ENCODE results near the gene AK1.

AK1 gene

DNA sequence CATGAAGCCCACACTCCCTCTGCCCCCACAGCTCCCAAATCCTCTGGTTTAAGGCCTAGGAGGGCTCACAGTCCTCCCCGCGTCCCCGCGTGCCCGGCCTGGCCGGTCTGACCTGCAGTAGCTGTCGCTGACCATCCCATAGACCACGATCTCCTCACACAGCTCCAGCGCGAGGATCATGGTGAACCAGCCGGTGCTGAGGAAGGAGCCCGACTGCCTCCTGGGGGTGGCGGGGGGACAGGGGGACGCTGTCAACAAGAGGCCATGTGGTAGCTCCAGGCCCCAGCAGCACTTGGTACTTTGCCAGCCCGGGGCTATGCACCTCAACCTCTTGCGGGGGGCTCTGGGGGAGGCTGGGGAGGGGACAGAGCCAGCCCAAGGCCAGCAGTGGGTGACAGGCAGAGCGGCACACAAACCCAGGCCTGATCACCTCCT lies 32.4 kb upstream of the AK1 start:
- H3K79me2 ChIP-seq (ENCODE audit: low read length) = peaks cover 53% of the 10 kb centered on the region
- DNase-seq = no peak
- H3K9me3 ChIP-seq (replicated peaks; ENCODE audit: insufficient read depth, low read length) = no peaks in the 10 kb centered on the region
- no peak overlapping the region for H3K4me2 ChIP-seq (ENCODE audit: low read depth, low read length)
- no peaks in the 10 kb centered on the region for H3K27me3 ChIP-seq (replicated peaks; ENCODE audit: insufficient read depth, low read length)
- H2AFZ ChIP-seq (ENCODE audit: low read length) = no peak overlapping the region
- H3F3A ChIP-seq (ENCODE audit: insufficient read depth, low read length) = peaks cover 17% of the 10 kb centered on the region
- H4K20me1 ChIP-seq (ENCODE audit: insufficient read depth, low read length) = no peaks in the 10 kb centered on the region
- H3K36me3 ChIP-seq (replicated peaks; ENCODE audit: insufficient read depth, low read length) = peaks cover 18% of the 10 kb centered on the region
- H3K4me1 ChIP-seq (ENCODE audit: low read length) = peaks cover 25% of the 10 kb centered on the region
- H3K4me3 ChIP-seq (ENCODE audit: low read length) = no peak overlapping the region
- no peak overlapping the region for H3K27ac ChIP-seq (ENCODE audit: low read length)
- H3K9me2 ChIP-seq (replicated peaks; ENCODE audit: insufficient read depth, low read length) = no peaks in the 10 kb centered on the region
- no peak for TF ChIP-seq EZH2 (optimal IDR thresholded peaks at IDR 0.05; ENCODE audit: low read depth, low read length)
- no peak for TF ChIP-seq EZH2phosphoT487 (IDR thresholded peaks at IDR 0.05; ENCODE audit: low read length)
- TF ChIP-seq, protein P1, sequence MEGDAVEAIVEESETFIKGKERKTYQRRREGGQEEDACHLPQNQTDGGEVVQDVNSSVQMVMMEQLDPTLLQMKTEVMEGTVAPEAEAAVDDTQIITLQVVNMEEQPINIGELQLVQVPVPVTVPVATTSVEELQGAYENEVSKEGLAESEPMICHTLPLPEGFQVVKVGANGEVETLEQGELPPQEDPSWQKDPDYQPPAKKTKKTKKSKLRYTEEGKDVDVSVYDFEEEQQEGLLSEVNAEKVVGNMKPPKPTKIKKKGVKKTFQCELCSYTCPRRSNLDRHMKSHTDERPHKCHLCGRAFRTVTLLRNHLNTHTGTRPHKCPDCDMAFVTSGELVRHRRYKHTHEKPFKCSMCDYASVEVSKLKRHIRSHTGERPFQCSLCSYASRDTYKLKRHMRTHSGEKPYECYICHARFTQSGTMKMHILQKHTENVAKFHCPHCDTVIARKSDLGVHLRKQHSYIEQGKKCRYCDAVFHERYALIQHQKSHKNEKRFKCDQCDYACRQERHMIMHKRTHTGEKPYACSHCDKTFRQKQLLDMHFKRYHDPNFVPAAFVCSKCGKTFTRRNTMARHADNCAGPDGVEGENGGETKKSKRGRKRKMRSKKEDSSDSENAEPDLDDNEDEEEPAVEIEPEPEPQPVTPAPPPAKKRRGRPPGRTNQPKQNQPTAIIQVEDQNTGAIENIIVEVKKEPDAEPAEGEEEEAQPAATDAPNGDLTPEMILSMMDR (IDR thresholded peaks at IDR 0.05; ENCODE audit: low read length) = no peak
- H3K9ac ChIP-seq (ENCODE audit: low read length) = no peak overlapping the region

DNA sequence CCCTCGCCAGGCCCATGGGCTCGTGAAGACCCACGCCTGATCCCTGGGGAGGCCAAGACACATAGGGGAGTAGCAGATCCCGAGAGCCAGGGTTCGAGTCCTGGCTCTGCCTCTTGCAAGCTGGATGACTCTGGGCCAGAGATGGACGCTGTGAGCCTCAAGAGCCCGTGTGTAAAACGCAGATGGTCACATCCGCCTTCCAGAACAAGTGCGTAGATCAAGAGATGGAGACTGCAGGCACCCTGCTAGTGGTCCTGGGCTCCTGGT lies 31.1 kb upstream of the AK1 start:
- no peak overlapping the region for H3K9ac ChIP-seq (ENCODE audit: low read length)
- peaks cover 15% of the 10 kb centered on the region for H3K36me3 ChIP-seq (replicated peaks; ENCODE audit: insufficient read depth, low read length)
- no peak overlapping the region for H2AFZ ChIP-seq (ENCODE audit: low read length)
- no peaks in the 10 kb centered on the region for H3K27me3 ChIP-seq (replicated peaks; ENCODE audit: insufficient read depth, low read length)
- TF ChIP-seq, protein P1 (IDR thresholded peaks at IDR 0.05; ENCODE audit: low read length) = no peak
- no peak for TF ChIP-seq EZH2phosphoT487 (IDR thresholded peaks at IDR 0.05; ENCODE audit: low read length)
- no peak overlapping the region for H3K4me3 ChIP-seq (ENCODE audit: low read length)
- no peak overlapping the region for H3K4me2 ChIP-seq (ENCODE audit: low read depth, low read length)
- H3K9me2 ChIP-seq (replicated peaks; ENCODE audit: insufficient read depth, low read length) = no peaks in the 10 kb centered on the region
- no peaks in the 10 kb centered on the region for H4K20me1 ChIP-seq (ENCODE audit: insufficient read depth, low read length)
- peaks cover 42% of the 10 kb centered on the region for H3K79me2 ChIP-seq (ENCODE audit: low read length)
- no peaks in the 10 kb centered on the region for H3K9me3 ChIP-seq (replicated peaks; ENCODE audit: insufficient read depth, low read length)
- H3K4me1 ChIP-seq (ENCODE audit: low read length) = peaks cover 21% of the 10 kb centered on the region
- DNase-seq = no peak
- no peak overlapping the region for H3K27ac ChIP-seq (ENCODE audit: low read length)
- H3F3A ChIP-seq (ENCODE audit: insufficient read depth, low read length) = peaks cover 14% of the 10 kb centered on the region

DNA sequence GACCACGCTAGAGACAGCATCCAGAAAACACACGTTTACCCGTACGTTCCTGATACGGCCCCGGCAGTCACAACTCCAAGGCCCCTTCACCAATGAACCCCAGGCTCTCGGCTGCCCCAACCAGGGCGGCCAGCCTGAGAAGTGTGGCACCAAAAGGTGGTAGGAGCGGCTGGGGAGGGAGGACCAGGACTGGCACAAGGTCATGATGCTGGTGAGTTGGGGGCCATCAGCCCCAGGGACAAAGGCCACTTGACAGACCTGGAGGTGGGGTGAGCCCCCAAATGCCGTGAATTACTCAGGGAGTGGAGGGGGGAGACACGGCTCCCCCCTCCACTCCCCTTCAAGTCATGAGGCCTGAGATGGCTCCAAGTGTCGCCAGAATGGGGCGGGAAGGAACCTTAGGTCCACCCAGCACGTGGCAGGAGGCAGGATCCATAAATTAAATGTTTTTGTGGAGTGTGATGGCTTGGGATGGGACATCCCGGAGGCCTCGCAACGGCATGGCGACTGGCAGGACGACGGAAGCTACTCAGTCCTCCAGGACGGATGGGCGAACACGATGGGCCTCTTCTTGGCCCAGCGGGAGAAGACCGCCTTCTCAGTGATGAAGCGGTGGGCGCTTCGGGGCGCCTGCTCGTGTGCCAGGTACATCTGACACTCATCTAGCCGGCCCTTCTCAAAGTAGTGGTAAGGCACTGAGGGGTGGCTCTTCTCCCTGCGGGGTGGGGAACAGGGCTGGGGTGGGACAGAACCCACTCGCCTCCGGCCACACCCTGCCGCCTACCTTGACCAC lies 30.6 kb upstream of the AK1 start:
- no peaks in the 10 kb centered on the region for H3K9me2 ChIP-seq (replicated peaks; ENCODE audit: insufficient read depth, low read length)
- no peak overlapping the region for H3K27ac ChIP-seq (ENCODE audit: low read length)
- H3K27me3 ChIP-seq (replicated peaks; ENCODE audit: insufficient read depth, low read length) = no peaks in the 10 kb centered on the region

More for the DNA sequence above, 30.6 kb upstream of the AK1 start:
- H3K36me3 ChIP-seq (replicated peaks; ENCODE audit: insufficient read depth, low read length) = peaks cover 15% of the 10 kb centered on the region; the same call in 1 of the 2 replicates
- peaks cover 38% of the 10 kb centered on the region for H3K79me2 ChIP-seq (ENCODE audit: low read length)
- TF ChIP-seq, protein P1 (IDR thresholded peaks at IDR 0.05; ENCODE audit: low read length) = no peak
- no peak for TF ChIP-seq EZH2phosphoT487 (IDR thresholded peaks at IDR 0.05; ENCODE audit: low read length)
- no peak for TF ChIP-seq EZH2 (optimal IDR thresholded peaks at IDR 0.05; ENCODE audit: low read depth, low read length)
- no peak for DNase-seq
- H3F3A ChIP-seq (ENCODE audit: insufficient read depth, low read length) = peaks cover 12% of the 10 kb centered on the region; the same call in 1 of the 2 replicates
- no peak overlapping the region for H2AFZ ChIP-seq (ENCODE audit: low read length)
- no peak overlapping the region for H3K4me3 ChIP-seq (ENCODE audit: low read length)
- no peak overlapping the region for H3K9ac ChIP-seq (ENCODE audit: low read length)
- H3K9me3 ChIP-seq (replicated peaks; ENCODE audit: insufficient read depth, low read length) = no peaks in the 10 kb centered on the region
- peaks cover 21% of the 10 kb centered on the region for H3K4me1 ChIP-seq (ENCODE audit: low read length)
- no peak overlapping the region for H3K4me2 ChIP-seq (ENCODE audit: low read depth, low read length)
- H4K20me1 ChIP-seq (ENCODE audit: insufficient read depth, low read length) = no peaks in the 10 kb centered on the region
